Right hindlimb (tissue), 1 donor: ENCODE data around the gene TOP1.

Experiments
- DNase-seq: peaks from one replicate; pipeline ENCODE4 v3.0.0-alpha.2; 2018

The TOP1 gene

DNA sequence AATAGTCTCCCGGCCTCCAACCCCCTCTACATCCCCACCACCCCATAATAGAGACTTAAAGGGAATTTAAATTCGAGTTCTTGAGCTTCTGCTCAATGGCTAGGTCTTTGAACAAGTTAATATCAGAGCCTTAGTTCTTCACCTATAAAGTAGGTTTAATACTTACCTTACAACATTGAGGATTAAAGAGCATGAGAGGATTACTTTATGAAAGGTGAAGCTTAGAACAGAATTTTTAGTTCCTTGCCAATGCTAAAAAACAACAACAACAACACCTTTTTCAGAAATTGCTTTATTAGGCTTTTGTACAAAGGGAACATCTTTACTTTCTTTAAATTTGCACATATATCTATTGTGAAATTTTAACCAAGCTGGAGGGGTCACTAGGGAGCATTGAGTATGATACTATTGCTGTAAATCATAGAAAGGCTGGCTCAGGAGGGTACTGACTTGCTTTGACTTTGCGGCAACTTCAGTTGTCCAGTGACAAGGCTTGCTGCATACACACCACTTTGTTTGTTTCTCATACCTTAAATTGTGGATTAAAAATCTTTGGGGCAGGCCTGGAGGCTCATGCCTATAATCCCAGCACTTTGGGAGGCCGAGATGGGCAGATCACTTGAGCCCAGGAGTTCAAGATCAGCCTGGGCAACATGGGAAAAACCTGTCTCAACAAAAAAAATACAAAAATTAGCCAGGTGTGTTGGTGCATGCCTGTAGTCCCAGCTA lies 9.7 kb downstream of the TOP1 start:
- DNase-seq = no peak

DNA sequence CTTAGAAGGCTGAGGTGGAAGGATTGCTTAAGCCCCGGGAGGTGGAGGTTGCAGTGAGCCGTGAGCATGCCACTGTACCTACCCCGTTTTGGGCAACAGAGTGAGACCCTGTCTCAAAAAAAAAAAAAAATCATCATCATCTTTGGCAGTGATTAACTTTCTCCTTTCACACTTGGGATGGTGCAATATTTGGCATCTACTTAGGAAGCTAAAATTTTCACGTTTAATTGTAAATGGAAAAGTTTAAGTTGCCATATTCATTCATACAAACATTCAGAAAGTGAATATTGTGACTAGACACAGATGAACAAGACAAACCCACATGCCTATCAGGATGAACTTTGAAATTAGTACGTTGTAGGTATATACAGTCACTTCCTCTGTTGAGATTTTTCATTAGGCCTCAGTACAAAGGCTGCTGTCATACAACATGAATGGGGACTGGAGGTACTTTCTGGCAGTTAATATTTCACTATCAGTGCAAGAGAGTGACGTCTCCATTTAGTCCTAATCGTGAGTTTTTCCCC lies 10.3 kb downstream of the TOP1 start:
- DNase-seq = no peak

DNA sequence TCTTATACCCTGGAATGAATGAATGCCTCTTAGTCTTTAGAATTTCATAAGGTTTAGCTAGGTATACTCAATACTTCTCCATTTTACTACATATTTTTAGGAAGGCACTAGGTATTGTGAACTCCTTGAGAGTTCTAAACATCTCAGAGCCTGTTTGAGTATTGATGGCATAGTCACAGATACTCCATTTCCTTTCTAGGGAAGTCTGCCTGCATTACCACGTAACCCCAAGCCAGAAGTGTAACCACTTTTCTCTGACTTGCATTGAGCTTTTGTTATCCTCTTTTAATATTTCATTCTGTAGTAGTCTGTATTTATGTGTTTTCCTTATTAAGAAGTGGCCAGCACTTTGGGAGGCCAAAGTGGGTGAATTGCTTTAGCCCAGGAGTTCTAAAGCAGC lies 12.2 kb downstream of the TOP1 start:
- DNase-seq = no peak

DNA sequence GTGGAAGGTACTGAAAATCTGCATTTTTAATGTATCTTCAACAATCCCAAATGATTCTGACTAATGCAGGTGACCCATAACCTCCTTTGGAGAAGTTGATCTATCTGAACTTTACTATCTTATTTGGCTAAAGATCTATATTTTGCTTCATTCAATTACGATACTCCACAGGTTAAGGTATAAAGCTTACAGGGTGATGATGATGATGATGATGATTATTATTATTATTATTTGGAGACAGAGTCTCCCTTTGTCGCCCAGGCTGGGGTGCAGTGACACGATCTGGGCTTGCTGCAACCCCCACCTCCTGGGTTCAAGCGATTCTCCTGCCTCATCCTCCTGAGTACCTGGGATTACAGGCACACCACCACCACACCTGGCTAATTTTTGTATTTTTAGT lies 13.1 kb downstream of the TOP1 start:
- DNase-seq = no peak

DNA sequence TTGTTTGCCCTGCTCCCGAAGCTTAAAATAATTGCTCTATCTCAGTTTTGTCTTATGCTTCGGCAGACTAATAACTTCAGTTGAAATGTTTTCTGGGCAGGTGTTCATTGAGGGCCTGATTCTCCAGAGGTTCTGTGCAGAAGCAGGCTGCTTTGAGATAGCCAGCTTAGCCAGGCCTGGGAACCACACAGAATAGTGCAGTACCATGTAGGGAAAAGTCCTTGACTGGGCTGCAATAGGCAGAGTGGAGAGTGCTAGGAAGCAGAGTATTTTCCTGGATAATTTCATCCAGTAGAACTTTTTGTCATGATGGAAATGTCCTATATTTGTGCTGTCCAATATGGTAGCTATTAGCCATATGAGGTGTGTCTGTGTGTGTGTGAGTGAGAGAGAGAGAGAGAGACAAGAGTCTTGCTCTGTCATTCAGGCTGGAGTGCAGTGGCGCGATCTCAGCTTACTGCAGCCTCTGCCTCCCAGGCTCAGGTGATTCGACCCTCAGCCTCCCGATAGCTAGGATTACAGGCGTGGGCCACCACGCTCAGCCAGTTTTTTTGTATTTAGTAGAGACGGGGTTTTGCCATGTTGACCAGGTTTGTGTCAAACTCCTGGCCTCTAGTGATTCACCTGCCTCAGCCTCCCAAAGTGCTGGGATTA lies 15.9 kb downstream of the TOP1 start:
- DNase-seq = no peak

DNA sequence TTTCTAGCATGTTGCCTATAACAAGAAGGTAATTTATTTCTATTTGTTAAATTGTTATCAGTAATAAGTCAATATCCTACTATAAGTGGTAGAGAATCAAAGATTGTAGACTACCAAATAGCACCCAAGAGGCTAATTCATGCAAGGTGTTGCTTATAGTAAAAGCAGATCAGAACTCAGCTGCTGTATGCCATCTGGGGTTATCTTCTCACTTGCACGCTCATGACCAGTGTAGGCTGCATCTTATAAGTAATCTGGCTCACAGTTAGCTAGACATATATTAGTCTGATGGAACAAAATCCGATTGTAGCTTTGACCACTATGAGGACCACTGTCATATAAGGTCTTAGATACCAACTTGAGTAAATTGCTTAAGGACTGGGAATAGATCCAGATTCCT lies 17.0 kb downstream of the TOP1 start:
- DNase-seq = no peak

DNA sequence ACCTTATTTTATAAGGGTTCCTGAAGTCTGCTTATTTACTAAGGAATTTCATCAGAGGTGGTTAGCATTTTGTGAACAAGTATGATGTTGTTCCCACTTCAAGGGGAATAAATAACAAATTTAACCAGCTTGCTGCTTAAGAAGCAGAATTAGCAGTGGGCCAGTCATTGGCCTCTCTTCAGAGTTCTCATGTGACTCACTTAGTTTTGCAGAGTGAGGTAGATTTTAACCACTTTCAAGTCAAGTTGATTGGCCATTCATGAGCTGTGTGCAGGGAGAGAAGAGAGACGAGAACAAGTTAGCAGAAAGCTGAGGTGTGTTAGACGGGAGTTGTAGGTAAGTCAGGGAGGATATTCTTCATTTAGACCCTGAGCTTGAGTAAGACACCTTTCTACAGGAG lies 18.1 kb downstream of the TOP1 start:
- DNase-seq = no peak

DNA sequence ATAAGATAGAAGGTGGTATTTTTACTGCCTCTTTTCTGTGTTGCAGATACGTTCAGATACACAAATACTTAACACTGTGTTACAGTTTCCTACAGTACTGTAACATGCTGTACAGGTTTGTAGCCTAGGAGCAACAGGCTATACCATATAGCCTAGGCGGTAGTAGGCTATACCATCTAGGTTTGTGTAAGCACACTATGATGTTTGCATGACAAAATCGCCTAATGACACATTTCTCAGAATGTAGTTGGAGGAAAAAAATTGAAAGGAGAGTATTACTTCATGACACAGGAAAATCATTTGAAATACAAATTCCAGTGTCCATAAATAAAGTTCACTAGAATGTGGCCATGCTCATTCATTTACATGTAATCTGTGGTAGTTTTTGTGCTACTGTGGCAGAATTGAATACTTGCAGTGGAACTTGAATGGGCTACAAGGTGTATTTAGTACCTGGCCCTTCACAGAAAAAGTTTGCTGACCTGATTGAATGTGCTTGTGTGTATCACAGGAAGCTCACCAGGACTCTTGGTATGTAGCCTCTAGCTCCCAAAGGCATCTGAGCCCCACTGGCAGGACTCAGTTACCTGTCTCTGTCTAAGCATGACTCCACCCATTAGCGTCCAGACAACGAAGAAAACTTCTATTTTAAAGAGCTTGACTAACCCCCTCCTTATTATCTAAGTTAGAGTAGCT lies 18.8 kb downstream of the TOP1 start:
- DNase-seq = no peak

DNA sequence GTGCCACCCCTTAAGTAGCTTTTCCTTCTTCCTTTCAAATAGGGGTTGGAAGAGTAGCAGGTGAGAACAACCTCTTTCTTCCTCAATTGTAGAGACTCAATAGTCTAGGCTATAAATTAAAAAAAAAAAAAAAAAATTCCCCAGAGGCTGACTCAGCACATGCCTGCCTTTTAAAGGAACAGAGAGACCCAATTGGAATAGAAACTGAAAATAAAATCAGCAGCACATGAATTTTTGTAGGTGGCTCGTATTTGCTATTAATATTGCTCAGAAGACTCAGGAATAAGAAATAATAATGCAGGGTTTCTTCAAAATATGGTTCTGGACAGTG lies 19.3 kb downstream of the TOP1 start:
- DNase-seq = no peak

DNA sequence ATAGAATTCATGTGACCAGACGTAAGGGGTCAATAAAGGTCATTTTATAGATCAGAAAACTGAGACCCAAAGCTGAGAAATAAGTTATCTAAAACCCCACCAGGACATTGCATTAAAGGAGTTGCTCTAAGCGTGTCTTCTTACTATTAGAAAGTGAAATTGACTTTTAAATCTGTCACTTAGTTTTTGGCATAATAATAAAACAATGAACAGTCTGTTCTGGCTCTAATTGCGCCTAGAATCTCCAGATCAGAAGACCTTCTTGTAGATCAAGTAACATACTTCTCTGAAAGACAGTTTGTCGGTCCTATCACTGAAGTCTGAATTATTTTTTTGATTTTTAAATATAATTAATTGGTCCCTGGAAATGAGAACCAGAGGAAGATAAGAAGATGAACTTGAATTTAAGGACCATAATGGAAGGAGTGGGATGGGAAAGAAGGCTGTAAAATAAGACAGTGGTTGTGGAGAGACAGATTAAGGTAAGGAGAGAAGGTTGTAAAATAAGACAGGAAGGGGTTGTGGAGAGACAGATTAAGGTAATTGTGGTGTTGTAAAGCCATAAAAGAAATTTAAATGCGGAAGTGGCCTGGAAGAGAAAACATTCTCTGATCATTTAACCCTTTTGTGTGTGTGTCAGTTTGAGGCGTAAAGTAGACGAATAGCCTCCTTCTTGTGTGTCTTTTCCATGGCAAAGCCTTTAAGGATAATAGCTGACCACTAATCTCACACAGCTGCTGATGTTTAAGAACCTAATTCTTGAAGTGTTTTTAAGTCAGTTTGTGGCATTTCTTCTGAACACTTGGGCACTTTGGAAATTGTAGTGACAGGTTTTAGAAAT lies 20.1 kb downstream of the TOP1 start:
- no peak for DNase-seq

DNA sequence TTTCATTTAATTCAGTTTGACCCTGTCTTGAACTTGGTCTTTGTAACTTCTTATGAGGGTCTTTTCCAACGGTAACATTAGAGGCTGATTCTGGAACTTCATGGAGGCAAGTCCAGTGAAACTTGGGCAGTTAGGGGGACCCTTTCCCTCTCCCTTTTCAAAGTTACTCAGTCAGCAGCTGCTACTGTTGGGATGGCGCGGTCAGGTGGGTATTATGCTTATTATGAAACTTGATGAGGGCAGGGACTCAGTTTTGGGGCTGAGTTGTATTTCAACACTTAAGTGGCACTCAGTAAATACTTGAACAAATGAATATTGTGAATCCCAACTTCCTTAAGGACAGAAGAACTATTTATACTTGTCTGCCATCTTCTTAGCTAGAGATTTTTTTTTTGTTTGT lies 20.8 kb downstream of the TOP1 start:
- DNase-seq = no peak

DNA sequence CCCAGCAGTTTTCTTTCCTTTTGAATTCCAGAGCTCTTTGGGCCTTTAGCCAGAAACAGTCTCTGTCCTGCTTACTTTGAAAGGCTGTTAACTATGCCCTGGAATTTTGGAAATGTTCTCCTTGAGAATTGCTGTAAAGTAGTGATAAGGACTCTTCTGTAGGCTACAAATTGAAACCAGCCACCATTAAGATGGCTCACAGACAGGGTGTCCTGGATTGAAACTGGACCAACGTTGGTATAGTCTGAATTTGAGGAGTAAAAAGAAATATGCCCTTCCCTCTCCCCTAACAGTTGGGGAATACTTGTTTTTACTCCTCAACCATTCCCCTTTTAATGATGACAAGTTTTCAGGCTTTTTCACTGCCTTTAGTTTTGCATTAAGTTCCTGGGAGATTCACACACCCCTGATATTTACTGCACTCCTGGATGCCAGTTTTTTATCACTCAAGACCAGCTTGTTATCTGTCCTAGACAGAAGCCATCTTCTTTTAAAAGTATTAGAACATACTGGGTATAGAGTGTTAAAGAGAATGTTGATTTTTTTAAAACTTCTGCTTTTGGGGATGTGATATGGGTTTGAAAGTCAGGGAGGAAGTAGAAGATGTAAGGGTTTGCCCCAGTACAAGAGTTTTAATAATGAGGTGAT lies 21.9 kb downstream of the TOP1 start:
- DNase-seq = no peak

DNA sequence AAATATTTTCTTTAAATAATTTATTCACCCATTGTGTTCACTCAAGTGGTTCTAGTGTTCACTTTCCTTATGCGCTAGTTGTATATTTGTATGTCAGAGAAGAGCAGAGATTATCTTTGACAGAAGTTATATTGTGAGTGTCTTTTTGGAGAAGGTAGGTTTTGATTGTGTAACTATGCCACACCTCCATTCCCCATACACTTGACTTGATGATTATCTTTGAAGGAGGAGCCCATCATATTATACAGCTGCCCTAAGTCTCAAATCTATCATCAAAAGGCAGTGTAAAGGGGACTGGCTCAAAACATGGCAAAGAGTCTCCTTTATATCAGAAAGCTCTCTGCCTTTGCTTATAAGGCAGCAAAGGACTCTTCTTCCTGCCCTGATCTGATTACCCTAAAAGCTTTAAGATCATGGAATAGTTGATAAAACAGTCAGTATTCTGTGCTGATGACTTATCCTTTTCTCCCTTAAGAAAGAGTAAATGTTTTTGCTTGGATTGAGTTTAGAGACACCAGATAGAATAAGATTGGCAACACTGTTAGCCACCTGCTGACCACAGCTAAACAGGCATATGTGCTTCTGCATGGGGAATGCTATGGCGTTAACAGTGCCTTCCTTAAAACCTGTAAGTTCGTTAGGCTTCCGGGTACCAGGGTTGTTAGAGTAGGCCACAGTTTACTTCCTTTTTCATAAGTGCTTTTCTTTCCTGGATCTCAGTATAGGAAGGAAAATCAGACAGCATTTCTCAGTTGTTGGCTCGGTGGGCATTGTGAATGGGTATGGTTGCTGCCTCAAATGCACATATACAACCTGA lies 22.6 kb downstream of the TOP1 start:
- no peak for DNase-seq

DNA sequence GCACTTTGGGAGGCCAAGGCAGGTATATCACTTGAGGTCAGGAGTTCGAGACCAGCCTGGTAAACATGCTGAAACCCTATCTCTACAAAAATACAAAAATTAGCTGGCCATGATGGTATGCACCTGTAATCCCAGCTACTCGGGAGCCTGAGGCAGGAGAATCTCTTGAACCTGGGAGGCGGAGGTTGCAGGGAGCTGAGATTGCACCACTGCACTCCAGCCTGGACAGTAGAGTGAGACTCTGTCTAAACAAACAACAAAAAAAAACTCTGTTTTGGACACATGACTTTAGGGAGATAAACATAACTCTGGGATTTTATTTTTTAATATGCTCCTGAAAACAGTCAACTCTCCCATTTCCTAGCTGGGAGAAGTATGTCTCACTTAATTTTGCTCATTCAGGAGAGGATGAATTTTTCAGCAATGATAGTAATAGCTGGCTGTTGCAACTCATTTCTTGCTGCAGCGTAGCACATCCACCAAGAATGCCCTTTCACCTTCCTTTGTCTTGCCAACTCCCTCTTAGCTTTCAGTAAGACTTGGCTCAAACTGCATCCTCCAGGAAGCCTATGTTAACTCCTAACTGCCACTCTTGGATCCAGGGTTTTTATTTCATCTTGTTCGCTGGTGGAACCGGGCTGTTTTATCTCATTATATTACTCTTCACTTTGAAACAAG lies 24.3 kb downstream of the TOP1 start:
- DNase-seq = no peak

DNA sequence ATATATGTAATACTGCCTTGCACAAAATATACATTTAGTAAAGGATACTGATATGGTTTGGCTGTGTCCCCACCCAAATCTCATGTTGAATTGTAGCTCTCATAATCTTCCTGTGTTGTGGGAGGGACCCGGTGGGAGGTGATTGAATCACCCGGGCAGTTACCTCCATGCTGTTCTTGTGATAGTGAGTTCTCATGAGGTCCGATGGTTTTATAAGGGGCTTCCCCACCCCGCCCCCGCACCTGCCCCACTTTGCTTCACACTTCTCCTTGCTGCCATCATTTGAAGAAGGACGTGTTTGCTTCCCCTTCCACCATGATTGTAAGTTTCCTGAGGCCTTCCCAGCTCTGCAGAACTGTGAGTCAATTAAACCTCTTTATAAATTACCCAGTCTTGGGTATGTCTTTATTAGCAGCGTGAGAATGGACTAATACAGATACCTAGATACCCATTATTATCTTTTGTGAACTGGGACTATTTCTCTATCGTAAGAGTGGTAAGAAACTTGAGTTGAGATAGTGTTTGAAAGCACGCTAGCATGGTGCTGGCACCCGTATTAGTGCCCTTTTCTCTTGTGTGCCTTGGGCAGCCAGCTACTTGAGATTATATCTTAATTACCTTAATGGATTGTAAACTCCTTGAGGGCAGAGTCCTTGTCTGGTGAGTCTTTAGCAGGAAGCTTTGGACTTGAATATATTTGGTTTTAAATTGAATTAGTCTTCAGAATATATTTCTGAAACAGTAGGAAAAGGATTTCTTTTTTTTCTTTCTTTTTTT lies 25.6 kb downstream of the TOP1 start:
- DNase-seq = no peak

DNA sequence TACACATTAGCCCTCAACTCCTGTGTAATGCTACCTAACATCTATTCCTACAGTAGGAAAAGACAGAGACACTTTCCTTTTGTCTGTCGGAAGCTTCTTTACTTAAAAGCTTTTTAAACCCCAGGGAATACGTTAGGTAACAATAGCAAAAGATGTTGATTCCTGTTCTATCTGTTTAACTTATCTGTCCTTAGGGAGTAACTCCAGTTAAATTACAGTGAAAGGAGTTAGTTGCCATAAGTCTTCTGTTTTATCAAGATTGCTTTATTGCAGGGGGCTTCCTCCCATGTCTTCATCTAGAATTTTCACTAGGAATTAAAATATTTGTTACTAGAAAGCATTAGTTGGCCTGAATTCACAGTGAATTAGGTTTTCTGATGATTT lies 26.2 kb downstream of the TOP1 start:
- DNase-seq = no peak

DNA sequence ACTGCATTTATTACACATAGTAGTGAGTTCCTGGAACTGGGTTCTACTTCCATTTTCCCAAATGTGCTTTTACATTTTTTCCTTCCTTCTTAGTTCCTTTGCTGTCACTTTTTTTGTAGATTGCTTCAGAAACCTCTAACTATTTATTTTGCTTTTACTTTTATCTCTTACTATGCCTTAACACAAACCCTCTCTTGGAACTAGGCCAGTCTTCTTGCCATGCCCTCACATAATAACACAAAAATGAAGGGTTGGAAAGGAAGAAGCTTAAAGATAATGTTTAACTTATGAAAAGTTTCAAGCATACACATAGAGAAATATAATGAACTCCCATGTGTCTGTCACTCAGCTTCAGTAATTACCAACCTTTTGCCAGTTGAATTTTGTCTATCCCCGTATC lies 27.1 kb downstream of the TOP1 start:
- no peak for DNase-seq

DNA sequence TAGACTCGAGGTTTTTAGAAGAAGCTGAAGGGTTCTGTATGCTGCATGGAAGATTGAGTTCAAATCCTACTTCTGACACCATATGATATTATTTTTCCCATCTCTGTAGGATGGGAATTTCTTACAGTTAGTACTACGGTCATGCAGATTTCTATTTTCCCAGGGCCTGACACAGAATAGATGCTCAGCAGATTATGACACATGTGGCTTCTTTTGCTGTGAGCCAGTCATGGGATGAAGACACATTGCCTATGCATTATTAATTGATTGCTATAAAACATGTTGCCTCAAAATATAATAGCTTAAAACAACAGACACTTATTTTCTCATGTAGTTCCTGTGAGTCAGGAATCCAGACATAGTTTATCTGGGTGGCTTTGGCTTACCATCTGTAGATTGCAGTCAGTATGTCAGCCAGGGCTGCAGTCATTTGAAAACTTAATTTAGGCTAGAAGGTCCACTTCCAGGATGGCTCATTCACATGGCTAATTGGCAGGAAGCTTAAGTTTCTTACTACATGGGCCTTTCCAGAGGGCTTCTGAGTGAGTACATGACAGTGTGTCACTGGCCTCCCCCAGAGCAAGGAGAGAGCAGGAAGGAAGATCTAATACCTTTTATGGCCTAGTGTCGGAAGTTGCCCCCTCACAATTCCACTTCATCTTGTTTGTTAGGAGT lies 29.5 kb downstream of the TOP1 start:
- DNase-seq = no peak

DNA sequence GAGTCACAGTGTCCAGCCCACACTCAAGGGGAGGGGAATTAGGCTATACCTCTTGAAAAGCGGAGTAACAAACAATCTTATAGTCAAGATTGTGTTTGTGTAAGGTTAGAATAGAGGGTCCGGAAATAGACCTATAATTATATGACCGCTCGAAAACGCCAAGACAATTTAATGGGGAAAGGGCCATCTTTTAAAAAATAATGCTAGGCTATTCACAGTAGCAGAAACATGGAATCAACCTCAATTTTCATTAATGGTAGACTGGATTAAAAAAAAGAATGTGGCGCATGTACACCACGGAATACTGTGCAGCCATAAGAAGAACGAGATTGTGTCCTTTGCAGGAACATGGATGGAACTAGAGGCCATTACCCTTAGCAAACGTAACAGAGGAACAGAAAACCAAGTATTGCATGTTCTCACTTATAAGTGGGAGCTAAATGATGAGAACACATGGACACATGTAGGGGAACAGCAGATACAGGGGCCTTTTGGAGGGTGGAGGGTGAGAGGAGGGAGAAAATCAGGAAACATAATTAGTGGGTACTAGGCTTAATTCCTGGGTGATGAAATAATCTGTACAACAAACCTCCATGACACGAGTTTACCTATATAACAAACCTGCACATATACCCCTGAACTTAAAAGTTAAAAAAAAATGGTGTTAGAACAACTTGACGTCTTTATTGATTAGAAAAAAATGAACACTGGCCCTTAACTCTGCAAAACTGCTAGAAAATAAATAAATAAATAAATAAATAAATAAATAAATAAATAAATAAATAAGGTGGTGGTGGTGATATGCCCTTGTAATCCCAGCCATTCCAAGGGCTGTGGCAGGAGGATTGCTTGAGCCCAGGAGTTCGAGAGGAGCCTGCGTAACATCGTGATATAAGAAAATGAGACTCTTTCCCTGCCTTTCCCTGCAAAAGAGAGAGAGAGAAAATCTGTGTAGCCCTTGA lies 30.3 kb downstream of the TOP1 start:
- no peak for DNase-seq
